CD14-positive monocyte (primary cell): Measurements from ENCODE around the gene LZIC. TPM values are rescaled to one million over a fixed set of nuclear protein-coding genes. Genes with fewer than 3 reads are reported as not detected.

ENCODE experiments used
- DNase-seq, 3 donors: peaks; one replicate each; pipeline ENCODE4 v3.0.0-alpha.2; 2011 to 2022
- H2AFZ ChIP-seq: 2 replicates; pipeline ENCODE4 v1.6.0; 2012; ENCODE audit warnings: mild to moderate bottlenecking, low read depth, low read length, inconsistent platforms; ENCODE audit not compliant: insufficient read depth, poor library complexity, severe bottlenecking
- H3K27ac ChIP-seq, 2 donors: 1 replicate in 1 of 2; 2 replicates in 1 of 2; pipeline ENCODE4 v1.5.1; 2012 to 2013; ENCODE audit warnings: low read length in 2 of 2, control low read depth in 1 of 2, inconsistent platforms in 1 of 2, low read depth in 1 of 2, mild to moderate bottlenecking in 1 of 2
- H3K27me3 ChIP-seq, 2 donors: one replicate each; pipeline versions ENCODE4 v1.6.0 to v1.6.1; 2011 to 2013; ENCODE audit warnings: low read length in 2 of 2; ENCODE audit not compliant: control insufficient read depth in 2 of 2, insufficient read depth in 2 of 2
- H3K36me3 ChIP-seq, 2 donors: replicated peaks in 1 of 2; 1 replicate in 1 of 2; 2 replicates in 1 of 2; pipeline versions ENCODE4 v1.5.1 to v1.6.1; 2012 to 2013; ENCODE audit warnings: low read length in 2 of 2, control low read depth in 1 of 2, inconsistent platforms in 1 of 2, mild to moderate bottlenecking in 1 of 2; ENCODE audit not compliant: insufficient read depth in 2 of 2, control insufficient read depth in 1 of 2
- H3K4me1 ChIP-seq, 2 donors: 1 replicate in 1 of 2; 2 replicates in 1 of 2; pipeline versions ENCODE4 v1.5.1 to v1.6.1; 2012 to 2013; ENCODE audit warnings: low read length in 2 of 2, control low read depth in 1 of 2, inconsistent platforms in 1 of 2, mild to moderate bottlenecking in 1 of 2, moderate library complexity in 1 of 2; ENCODE audit not compliant: insufficient read depth in 2 of 2, control insufficient read depth in 1 of 2
- H3K4me2 ChIP-seq: replicated peaks from 2 replicates; pipeline ENCODE3; 2012; ENCODE audit warnings: low read length, moderate library complexity, mild to moderate bottlenecking; ENCODE audit not compliant: poor library complexity, severe bottlenecking; ENCODE audit errors: extremely low read depth
- H3K4me3 ChIP-seq, 3 experiments: fragments of 200-600 bp in 1 of 3; sonication (generic) in 1 of 3; replicated peaks in 1 of 3; 1 replicate in 2 of 3; 2 replicates in 1 of 3; pipeline ENCODE4 v1.5.1; 2011 to 2013; ENCODE audit warnings: low read length in 3 of 3, mild to moderate bottlenecking in 3 of 3, control low read depth in 2 of 3, low read depth in 2 of 3, inconsistent platforms in 1 of 3, moderate library complexity in 1 of 3
- H3K79me2 ChIP-seq: 2 replicates; pipeline ENCODE4 v1.6.0; 2012; ENCODE audit warnings: mild to moderate bottlenecking, control low read depth, inconsistent platforms, low read length, moderate library complexity; ENCODE audit not compliant: insufficient read depth
- H3K9ac ChIP-seq: 2 replicates; pipeline ENCODE4 v1.6.0; 2017; ENCODE audit warnings: low read length, mild to moderate bottlenecking; ENCODE audit not compliant: insufficient read depth, poor library complexity, severe bottlenecking
- H3K9me3 ChIP-seq, 2 donors: replicated peaks in 1 of 2; 1 replicate in 1 of 2; 2 replicates in 1 of 2; pipeline versions ENCODE4 v1.5.1 to v1.6.1; 2012 to 2013; ENCODE audit warnings: low read length in 2 of 2, control low read depth in 1 of 2; ENCODE audit not compliant: control insufficient read depth in 1 of 2, insufficient read depth in 1 of 2
- H4K20me1 ChIP-seq: 2 replicates; pipeline ENCODE4 v1.6.0; 2012; ENCODE audit warnings: mild to moderate bottlenecking, low read length, control low read depth, moderate library complexity; ENCODE audit not compliant: insufficient read depth
- H3K27ac Mint-ChIP-seq, 7 donors: one replicate each; pipeline ENCODE4 v1.8.0; 2020; ENCODE audit warnings: mild to moderate bottlenecking in 7 of 7, mixed read lengths in 7 of 7, moderate library complexity in 6 of 7, inconsistent platforms in 2 of 7
- H3K27me3 Mint-ChIP-seq, 3 donors: one replicate each; pipeline ENCODE4 v1.8.0; 2021 to 2022; ENCODE audit warnings: low read depth in 3 of 3, mild to moderate bottlenecking in 3 of 3, mixed read lengths in 3 of 3, moderate library complexity in 3 of 3, inconsistent platforms in 1 of 3
- H3K36me3 Mint-ChIP-seq, 2 donors: one replicate each; pipeline ENCODE4 v1.8.0; 2020; ENCODE audit warnings: mixed read lengths in 2 of 2, inconsistent platforms in 1 of 2, mild to moderate bottlenecking in 1 of 2
- H3K4me1 Mint-ChIP-seq: one replicate; pipeline ENCODE4 v1.8.0; 2020; ENCODE audit warnings: mild to moderate bottlenecking, mixed read lengths
- H3K4me3 Mint-ChIP-seq, 2 donors: one replicate each; pipeline ENCODE4 v1.8.0; 2020; ENCODE audit warnings: mild to moderate bottlenecking in 2 of 2, mixed read lengths in 2 of 2, moderate library complexity in 1 of 2
- H3K9me3 Mint-ChIP-seq, 7 donors: one replicate each; pipeline ENCODE4 v1.8.0; 2020 to 2022; ENCODE audit warnings: mixed read lengths in 7 of 7, mild to moderate bottlenecking in 6 of 7, moderate library complexity in 6 of 7, inconsistent platforms in 2 of 7
- WGBS: methylation state at CpG from one replicate; pipeline ENCODE4 v1.1.5; 2013; ENCODE audit warnings: missing lambda C conversion rate; ENCODE audit not compliant: insufficient coverage; 5-methylcytosine and 5-hydroxymethylcytosine counted together
- intact Hi-C, 2 donors: fragments of 100-400 bp; cut with micrococcal nuclease; formaldehyde crosslinking; loops; one replicate each; pipeline versions ENCODE4 v1.15.0 to v1.15.1; 2023
- polyA plus RNA-seq, 3 donors: library from polyadenylated mRNA; depleted of rRNA in 1 of 3; unstranded in 2 of 3; stranded (reverse) in 1 of 3; fragments of 300-500 nt in 2 of 3; fragments of >200 nt in 1 of 3; fragmentation: Illumina TruSeq in 2 of 3; gene quantifications; 1 replicate in 2 of 3; 2 replicates in 1 of 3; pipeline ENCODE4 v1.2.3, GENCODE V29; 2012 to 2021
- TF ChIP-seq, protein P1 (sequence below): fragments of 200-600 bp; IDR thresholded peaks from one replicate; pipeline ENCODE4 v1.8.0; 2022; ENCODE audit warnings: antibody characterized with exemption, mild to moderate bottlenecking

The LZIC gene
- polyA plus RNA-seq, 3 donors, result 11.1 to 32.9 (median 28.2) TPM

DNA sequence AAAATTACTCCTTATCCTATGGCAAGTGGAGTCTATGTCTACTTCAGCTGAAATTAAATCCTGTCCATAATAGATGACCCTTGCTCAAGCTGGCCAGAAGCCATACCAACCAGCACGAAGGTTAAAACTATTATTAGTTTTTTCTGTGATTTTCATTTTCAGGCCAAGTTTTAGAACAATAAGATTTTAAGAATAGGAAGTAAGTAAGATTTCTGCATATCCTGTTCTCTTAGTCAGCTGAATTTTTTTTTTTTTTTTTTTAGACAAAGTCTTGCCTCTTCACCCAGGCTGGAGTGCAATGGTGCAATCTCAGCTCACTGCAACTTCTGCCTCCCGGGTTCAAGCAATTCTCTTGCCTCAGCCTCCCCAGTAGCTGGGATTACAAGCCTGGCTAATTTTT is 47.8 kb upstream of the LZIC start:
- Histone ChIP-seq H3K4me1 (peaks cover 49 to 56% of the 10 kb centered on the region in 2 donors), H3K27ac (peak overlapping the region; percentile 60 to 87), H3K4me2 (peak overlapping the region; percentile 58), H3K9ac (peak overlapping the region; percentile 28), H4K20me1 (no peaks in the 10 kb centered on the region), H3K27me3 (no peaks in the 10 kb centered on the region), H2AFZ (peak overlapping the region; percentile 77), H3K9me3 (no peaks in the 10 kb centered on the region), H3K36me3 (peaks cover 0 to 5% of the 10 kb centered on the region in 2 donors), H3K79me2 (no peaks in the 10 kb centered on the region), H3K4me3 (peak overlapping the region in 1 of 3 experiments; percentile 55)
- WGBS, result no CpG with 5 or more reads among the region's 2 CpGs
- Mint-ChIP-seq H3K36me3 (peaks cover 6 to 28% of the 10 kb centered on the region in 2 donors), H3K4me1 (peaks cover 53% of the 10 kb centered on the region), H3K4me3 (peak overlapping the region; percentile 24 to 76), H3K27ac (peak overlapping the region; percentile 88 to 95 (median 93)), H3K27me3 (peaks cover 0 to 12% (median 11%) of the 10 kb centered on the region in 3 donors), H3K9me3 (no peaks in the 10 kb centered on the region)
- DNase-seq, result peak; percentile 43 to 70 (median 57)
- intact Hi-C loops, result loop anchor here in 1 of 2 donors (10.0 kb wide), 1 partner anchor 46 kb away; the partner anchor contains the start of genes LZIC and NMNAT1
- TF ChIP-seq, protein P1, sequence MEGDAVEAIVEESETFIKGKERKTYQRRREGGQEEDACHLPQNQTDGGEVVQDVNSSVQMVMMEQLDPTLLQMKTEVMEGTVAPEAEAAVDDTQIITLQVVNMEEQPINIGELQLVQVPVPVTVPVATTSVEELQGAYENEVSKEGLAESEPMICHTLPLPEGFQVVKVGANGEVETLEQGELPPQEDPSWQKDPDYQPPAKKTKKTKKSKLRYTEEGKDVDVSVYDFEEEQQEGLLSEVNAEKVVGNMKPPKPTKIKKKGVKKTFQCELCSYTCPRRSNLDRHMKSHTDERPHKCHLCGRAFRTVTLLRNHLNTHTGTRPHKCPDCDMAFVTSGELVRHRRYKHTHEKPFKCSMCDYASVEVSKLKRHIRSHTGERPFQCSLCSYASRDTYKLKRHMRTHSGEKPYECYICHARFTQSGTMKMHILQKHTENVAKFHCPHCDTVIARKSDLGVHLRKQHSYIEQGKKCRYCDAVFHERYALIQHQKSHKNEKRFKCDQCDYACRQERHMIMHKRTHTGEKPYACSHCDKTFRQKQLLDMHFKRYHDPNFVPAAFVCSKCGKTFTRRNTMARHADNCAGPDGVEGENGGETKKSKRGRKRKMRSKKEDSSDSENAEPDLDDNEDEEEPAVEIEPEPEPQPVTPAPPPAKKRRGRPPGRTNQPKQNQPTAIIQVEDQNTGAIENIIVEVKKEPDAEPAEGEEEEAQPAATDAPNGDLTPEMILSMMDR, result no peak

DNA sequence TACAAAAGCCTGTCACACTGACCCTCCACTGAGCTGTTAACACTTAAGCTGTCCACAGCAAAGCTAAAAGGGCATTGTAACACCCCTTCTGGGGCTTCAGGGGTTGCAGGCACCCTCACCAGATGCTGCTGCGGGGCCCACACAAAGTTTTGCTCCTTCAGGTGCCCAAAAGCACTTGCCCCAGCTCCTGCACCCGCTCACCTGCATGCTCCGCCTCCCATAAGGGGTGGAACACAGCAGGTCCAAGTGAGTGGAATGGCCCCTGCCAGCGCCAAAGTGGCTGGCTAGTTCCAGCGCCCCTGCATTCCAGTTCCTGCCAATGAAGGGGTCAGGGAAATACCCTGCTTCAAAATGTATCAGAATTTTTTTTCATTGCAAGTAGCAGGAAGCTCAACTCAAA is 46.6 kb upstream of the LZIC start:
- WGBS, result 95% methylated on average over 5 of the region's 5 CpGs
- Mint-ChIP-seq H3K36me3 (peaks cover 11 to 38% of the 10 kb centered on the region in 2 donors), H3K9me3 (no peaks in the 10 kb centered on the region), H3K27ac (peak overlapping the region; percentile 88 to 95 (median 93)), H3K4me3 (no peak overlapping the region), H3K27me3 (peaks cover 0 to 4% (median 4%) of the 10 kb centered on the region in 3 donors), H3K4me1 (peaks cover 53% of the 10 kb centered on the region)
- peak overlapping the region in 1 of 3 experiments; percentile 55 for H3K4me3 ChIP-seq
- H3K9ac ChIP-seq, result peak overlapping the region; percentile 28
- H3K4me1 ChIP-seq, result peaks cover 49 to 56% of the 10 kb centered on the region in 2 donors
- no peaks in the 10 kb centered on the region for H3K9me3 ChIP-seq
- H2AFZ ChIP-seq, result peak overlapping the region; percentile 77
- DNase-seq, result no peak
- no peaks in the 10 kb centered on the region for H3K27me3 ChIP-seq
- peak overlapping the region; percentile 60 to 87 for H3K27ac ChIP-seq
- H4K20me1 ChIP-seq, result no peaks in the 10 kb centered on the region
- intact Hi-C loops, result loop anchor here in 1 of 2 donors (10.0 kb wide), 1 partner anchor 45 kb away; the partner anchor contains the start of genes LZIC and NMNAT1
- peaks cover 0 to 17% of the 10 kb centered on the region in 2 donors for H3K36me3 ChIP-seq
- TF ChIP-seq, protein P1, result no peak
- peak overlapping the region; percentile 58 for H3K4me2 ChIP-seq
- no peaks in the 10 kb centered on the region for H3K79me2 ChIP-seq
